A549 treated with DMSO at 1 μM for 4 hours (cell line): Measurements from ENCODE around the gene SPINT3. TPM values are rescaled to one million over a fixed set of nuclear protein-coding genes. Genes with fewer than 3 reads are reported as not detected.

Experiments used
- total RNA-seq: library from RNA; stranded (reverse); fragments of 200-300 nt; extraction: Qiagen RNA extraction; gene quantifications from 5 replicates; pipeline ENCODE4 v1.2.3, GENCODE V29; 2022; ENCODE audit warnings: low read depth

The SPINT3 gene
- not detected in 5 replicates for total RNA-seq

GRCh38 chr20:45515147-45515913, at the start of gene SPINT3:
Gene SPINT3 (minus strand): TSS chr20:45515622. CDS start chr20:45515608, 14 bp downstream.

DNA sequence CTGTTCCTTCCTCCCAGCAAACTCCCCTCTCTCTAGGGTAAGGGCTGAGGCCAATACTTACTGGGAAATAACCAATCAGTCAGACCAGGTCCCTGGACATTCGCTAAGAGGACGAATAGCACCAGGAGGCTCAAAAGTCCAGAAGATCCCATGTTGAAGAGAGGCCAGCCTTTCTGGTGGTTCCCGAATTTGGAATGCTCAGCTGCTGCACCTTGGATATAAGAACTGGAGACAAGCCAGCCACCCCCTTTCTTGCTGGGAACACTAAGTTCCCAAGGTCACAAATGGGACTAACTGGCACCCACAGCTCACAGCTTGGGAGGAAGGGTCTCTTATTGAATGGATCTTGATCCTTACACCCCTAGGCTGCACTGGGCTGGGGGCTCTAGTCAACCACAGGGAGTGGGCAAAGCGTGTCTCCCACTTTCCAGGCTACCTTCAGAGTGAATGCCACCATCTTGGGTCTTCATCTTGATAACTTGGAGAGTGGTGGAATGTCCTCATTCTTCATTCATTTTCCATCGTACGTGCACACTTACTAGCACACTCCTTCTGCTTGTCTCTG, 31.9 kb upstream of the SPINT3 start, which contains the start of gene EPPIN:
Gene EPPIN, minus strand, starts transcription at position 196 of the 565 bp plus-strand sequence. Its CDS starts 44 bp downstream, at position 152.

GRCh38 chr20:45539382-45539781, 24.0 kb upstream of the SPINT3 start, which contains the start of gene WFDC6:
Gene WFDC6 (minus strand): TSS chr20:45539482. CDS start chr20:45539407, 75 bp downstream.

GRCh38 chr20:45469336-45470261, 45.8 kb downstream of the SPINT3 start, which contains the start of gene WFDC2:
Gene WFDC2 (plus strand): TSS chr20:45469753. CDS start chr20:45469782, 29 bp downstream.

Other genes starting within 250 kb of the SPINT3 start
- gene RBPJL, start 208.8 kb downstream of the SPINT3 start, total RNA-seq, result not detected in 5 replicates
- 0.09 to 0.14 TPM (median 0.13 TPM) in 4 of 5 replicates, not detected in the other for gene MATN4, start 207.3 kb downstream of the SPINT3 start, total RNA-seq
- 120 to 180 TPM (median 141 TPM) in 5 replicates for gene SDC4, start 167.2 kb downstream of the SPINT3 start, total RNA-seq
- 28.1 to 35.6 TPM (median 34.4 TPM) in 5 replicates for gene SYS1, start 152.5 kb downstream of the SPINT3 start, total RNA-seq
- not detected in 5 replicates for gene TP53TG5, start 137.3 kb downstream of the SPINT3 start, total RNA-seq
- 24.5 to 28.8 TPM (median 25.3 TPM) in 5 replicates for gene DBNDD2, start 107.3 kb downstream of the SPINT3 start, total RNA-seq
- gene PIGT, start 99.5 kb downstream of the SPINT3 start, total RNA-seq, result 89.3 to 101 TPM (median 93.2 TPM) in 5 replicates
- 0.15 to 0.19 TPM in 2 of 5 replicates, not detected in the others for gene WFDC2, start 45.9 kb downstream of the SPINT3 start, total RNA-seq
- gene WFDC6, start 23.9 kb upstream of the SPINT3 start, total RNA-seq, result not detected in 5 replicates
- not detected in 5 replicates for gene EPPIN, start 31.8 kb upstream of the SPINT3 start, total RNA-seq
- not detected in 5 replicates for gene WFDC8, start 63.7 kb upstream of the SPINT3 start, total RNA-seq
- gene WFDC10A, start 114.1 kb upstream of the SPINT3 start, total RNA-seq, result not detected in 5 replicates
- gene WFDC9, start 115.7 kb upstream of the SPINT3 start, total RNA-seq, result not detected in 5 replicates
- gene WFDC11, start 154.6 kb upstream of the SPINT3 start, total RNA-seq, result not detected in 5 replicates
- not detected in 5 replicates for gene WFDC13, start 186.4 kb upstream of the SPINT3 start, total RNA-seq
- gene WFDC10B, start 189.4 kb upstream of the SPINT3 start, total RNA-seq, result not detected in 5 replicates
- not detected in 5 replicates for gene SPINT4, start 206.7 kb upstream of the SPINT3 start, total RNA-seq